ENCODE measurements around the gene WDFY3. TPM values are rescaled to one million over a fixed set of nuclear protein-coding genes. Genes with fewer than 3 reads are reported as not detected.

The WDFY3 gene
- total RNA-seq, 2 experiments from 2014 or later = 0.62 to 0.89 TPM

- Mint-ChIP-seq H3K36me3 (ENCODE audit: low read depth) (no peaks in the 10 kb centered on the region), H3K4me1 (peaks cover 5% of the 10 kb centered on the region), H3K27me3 (peaks cover 2% of the 10 kb centered on the region), H3K9me3 (no peaks in the 10 kb centered on the region), H3K4me3 (no peak overlapping the region), H3K27ac (no peak overlapping the region)
- ChIA-PET CTCF (no interaction called here), POLR2A (no interaction called here)
- no peak for DNase-seq
Observed at GRCh38 chr4:84722720-84723119, 243.8 kb downstream of the WDFY3 start.

- Mint-ChIP-seq H3K4me1 (no peaks in the 10 kb centered on the region), H3K27me3 (no peaks in the 10 kb centered on the region), H3K27ac (no peak overlapping the region), H3K4me3 (no peak overlapping the region), H3K9me3 (no peaks in the 10 kb centered on the region), H3K36me3 (ENCODE audit: low read depth) (no peaks in the 10 kb centered on the region)
- ChIA-PET POLR2A (no interaction called here), CTCF (no interaction called here)
- DNase-seq = no peak
Observed at GRCh38 chr4:84719115-84719514, 247.4 kb downstream of the WDFY3 start.

- ChIA-PET CTCF (no interaction called here), POLR2A (no interaction called here)
- H3K9me3 Mint-ChIP-seq = no peaks in the 10 kb centered on the region
- no peaks in the 10 kb centered on the region for H3K4me1 Mint-ChIP-seq
- H3K36me3 Mint-ChIP-seq (ENCODE audit: low read depth) = no peaks in the 10 kb centered on the region
- H3K27ac Mint-ChIP-seq = no peak overlapping the region
- DNase-seq = no peak
- no peak overlapping the region for H3K4me3 Mint-ChIP-seq
- no peaks in the 10 kb centered on the region for H3K27me3 Mint-ChIP-seq
Observed at GRCh38 chr4:84718699-84719098, 247.8 kb downstream of the WDFY3 start.

- POLR2A ChIA-PET = no interaction called here
Observed at GRCh38 chr4:84710548-84710947, 255.9 kb downstream of the WDFY3 start.

GRCh38 chr4:84708406-84709135 is 257.9 kb downstream of the WDFY3 start:
- H3K27ac Mint-ChIP-seq = no peak overlapping the region
- ChIA-PET POLR2A (no interaction called here), CTCF (no interaction called here)
- H3K4me3 Mint-ChIP-seq = no peak overlapping the region
- no peak for DNase-seq
- H3K36me3 Mint-ChIP-seq (ENCODE audit: low read depth) = no peaks in the 10 kb centered on the region
- no peaks in the 10 kb centered on the region for H3K4me1 Mint-ChIP-seq
- H3K9me3 Mint-ChIP-seq = no peaks in the 10 kb centered on the region
- peaks cover 5% of the 10 kb centered on the region for H3K27me3 Mint-ChIP-seq

More at GRCh38 chr4:84710548-84710947, 255.9 kb downstream of the WDFY3 start:
- H3K9me3 Mint-ChIP-seq = no peaks in the 10 kb centered on the region
- H3K27me3 Mint-ChIP-seq = peaks cover 5% of the 10 kb centered on the region
- DNase-seq = no peak
- H3K4me1 Mint-ChIP-seq = no peaks in the 10 kb centered on the region
- CTCF ChIA-PET = no interaction called here
- H3K36me3 Mint-ChIP-seq (ENCODE audit: low read depth) = no peaks in the 10 kb centered on the region
- no peak overlapping the region for H3K4me3 Mint-ChIP-seq
- H3K27ac Mint-ChIP-seq = no peak overlapping the region

- ChIA-PET CTCF (no interaction called here), POLR2A (no interaction called here)
- H3K27me3 Mint-ChIP-seq = peaks cover 5% of the 10 kb centered on the region
- no peaks in the 10 kb centered on the region for H3K9me3 Mint-ChIP-seq
- no peaks in the 10 kb centered on the region for H3K36me3 Mint-ChIP-seq (ENCODE audit: low read depth)
- peaks cover 2% of the 10 kb centered on the region for H3K4me1 Mint-ChIP-seq
- no peak overlapping the region for H3K4me3 Mint-ChIP-seq
- no peak for DNase-seq
- H3K27ac Mint-ChIP-seq = no peak overlapping the region
Observed at GRCh38 chr4:84706286-84706685, 260.2 kb downstream of the WDFY3 start.

DNA sequence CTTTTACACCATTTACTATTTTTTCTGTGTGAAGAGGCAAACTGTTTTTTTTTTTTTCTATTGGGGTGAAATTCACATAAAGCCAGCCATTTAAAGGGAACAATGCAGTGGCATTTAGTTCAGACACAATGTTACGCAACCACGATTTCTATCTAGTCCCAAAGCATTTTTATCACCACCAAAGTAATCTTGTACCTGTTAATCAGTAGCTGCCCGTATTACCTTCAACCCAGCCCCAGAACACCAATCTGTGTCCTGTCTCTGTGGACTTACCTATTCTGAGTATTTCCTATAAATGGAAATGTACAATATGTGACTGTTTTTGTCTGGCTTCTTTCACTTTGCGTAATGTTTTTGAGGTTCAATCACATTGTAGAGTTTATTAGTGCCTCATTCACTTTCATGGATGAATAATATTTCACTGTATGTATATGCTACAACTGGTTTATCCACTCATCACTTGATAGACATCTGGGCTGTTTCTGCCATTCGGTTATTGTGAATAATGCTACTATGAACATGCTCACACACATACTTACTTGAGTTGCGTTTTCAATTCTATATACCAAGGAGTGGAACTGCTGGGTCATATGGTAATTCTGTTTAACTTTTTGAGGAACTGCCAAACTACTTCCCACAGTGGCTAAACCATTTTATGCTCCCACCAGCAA is 267.4 kb downstream of the WDFY3 start:
- ChIA-PET CTCF (no interaction called here), POLR2A (no interaction called here)
- Mint-ChIP-seq H3K27me3 (peaks cover 2% of the 10 kb centered on the region), H3K9me3 (no peaks in the 10 kb centered on the region), H3K36me3 (ENCODE audit: low read depth) (no peaks in the 10 kb centered on the region), H3K27ac (no peak overlapping the region), H3K4me1 (peaks cover 2% of the 10 kb centered on the region), H3K4me3 (no peak overlapping the region)
- DNase-seq = no peak

DNA sequence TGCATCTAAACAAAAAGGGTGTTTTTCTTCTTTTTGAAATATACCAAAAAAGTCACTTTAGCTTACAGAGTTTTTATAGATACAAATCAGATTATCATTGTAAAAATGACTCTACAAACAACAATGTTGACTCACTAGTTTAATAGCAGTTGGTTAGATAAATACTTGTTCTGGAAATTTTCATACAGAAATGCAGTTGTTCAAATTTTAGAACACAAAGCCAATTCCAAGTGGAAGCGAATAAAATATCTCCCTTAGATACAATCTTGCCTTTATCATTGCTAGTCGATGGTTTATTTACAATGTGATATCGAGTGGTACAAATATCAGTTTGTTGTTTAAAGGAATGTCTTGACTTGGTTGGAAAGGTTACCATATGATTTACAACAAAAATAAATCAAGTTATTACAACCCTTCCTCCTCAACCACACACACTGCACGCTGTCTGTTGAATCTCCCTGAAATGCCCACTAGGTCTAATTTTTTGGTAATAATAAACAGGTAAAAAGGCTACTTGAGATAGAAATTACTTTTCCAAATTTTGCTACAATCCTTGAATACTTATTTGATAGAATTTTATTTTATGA is 268.8 kb downstream of the WDFY3 start:
- Mint-ChIP-seq H3K27me3 (peaks cover 2% of the 10 kb centered on the region), H3K4me1 (peaks cover 2% of the 10 kb centered on the region), H3K4me3 (no peak overlapping the region), H3K27ac (no peak overlapping the region), H3K36me3 (ENCODE audit: low read depth) (no peaks in the 10 kb centered on the region), H3K9me3 (no peaks in the 10 kb centered on the region)
- ChIA-PET CTCF (no interaction called here), POLR2A (no interaction called here)
- no peak for DNase-seq

GRCh38 chr4:84697159-84697558 is 269.3 kb downstream of the WDFY3 start:
- peaks cover 2% of the 10 kb centered on the region for H3K27me3 Mint-ChIP-seq

GRCh38 chr4:84691800-84692199 is 274.7 kb downstream of the WDFY3 start:
- H3K4me1 Mint-ChIP-seq = peaks cover 7% of the 10 kb centered on the region
- CTCF ChIA-PET = no interaction called here
- H3K27me3 Mint-ChIP-seq = peaks cover 2% of the 10 kb centered on the region
- no peak for DNase-seq
- H3K9me3 Mint-ChIP-seq = no peaks in the 10 kb centered on the region
- H3K27ac Mint-ChIP-seq = no peak overlapping the region
- POLR2A ChIA-PET = no interaction called here
- no peaks in the 10 kb centered on the region for H3K36me3 Mint-ChIP-seq (ENCODE audit: low read depth)
- H3K4me3 Mint-ChIP-seq = no peak overlapping the region

More at GRCh38 chr4:84697159-84697558, 269.3 kb downstream of the WDFY3 start:
- Mint-ChIP-seq H3K36me3 (ENCODE audit: low read depth) (no peaks in the 10 kb centered on the region), H3K9me3 (no peaks in the 10 kb centered on the region), H3K4me3 (no peak overlapping the region), H3K4me1 (peaks cover 2% of the 10 kb centered on the region), H3K27ac (no peak overlapping the region)
- ChIA-PET CTCF (no interaction called here), POLR2A (no interaction called here)
- DNase-seq = no peak

GRCh38 chr4:84691170-84691691 is 275.3 kb downstream of the WDFY3 start:
- Mint-ChIP-seq H3K4me1 (peaks cover 7% of the 10 kb centered on the region), H3K27ac (peak overlapping the region; percentile 64), H3K27me3 (peaks cover 2% of the 10 kb centered on the region), H3K36me3 (ENCODE audit: low read depth) (no peaks in the 10 kb centered on the region), H3K4me3 (no peak overlapping the region), H3K9me3 (no peaks in the 10 kb centered on the region)
- no peak for DNase-seq
- POLR2A ChIA-PET = no interaction called here
- CTCF ChIA-PET = no interaction called here

DNA sequence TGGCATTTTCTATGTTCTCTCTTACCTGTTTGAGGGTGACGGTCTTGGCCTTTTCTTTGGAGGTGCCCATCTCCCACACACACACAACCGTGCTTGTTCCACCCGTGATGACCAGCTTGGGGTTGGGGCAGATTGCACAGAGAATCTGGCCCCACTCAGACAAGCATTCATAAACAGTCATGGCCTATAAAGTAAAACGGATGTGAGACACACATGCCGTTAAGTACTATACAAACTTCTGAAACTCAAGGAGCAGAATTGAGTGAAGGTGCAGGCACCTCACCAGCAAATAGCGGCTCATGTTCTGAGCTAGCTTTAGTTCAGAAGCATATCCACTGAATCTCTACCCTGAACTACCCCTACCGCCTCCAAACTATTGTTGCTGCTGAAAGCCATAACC is 276.0 kb downstream of the WDFY3 start:
- ChIA-PET POLR2A (no interaction called here), CTCF (no interaction called here)
- Mint-ChIP-seq H3K4me1 (peaks cover 7% of the 10 kb centered on the region), H3K4me3 (no peak overlapping the region), H3K36me3 (ENCODE audit: low read depth) (no peaks in the 10 kb centered on the region), H3K27ac (no peak overlapping the region), H3K9me3 (no peaks in the 10 kb centered on the region), H3K27me3 (peaks cover 2% of the 10 kb centered on the region)
- no peak for DNase-seq

GRCh38 chr4:84689197-84689596 is 277.3 kb downstream of the WDFY3 start:
- H3K36me3 Mint-ChIP-seq (ENCODE audit: low read depth) = no peaks in the 10 kb centered on the region
- H3K27ac Mint-ChIP-seq = no peak overlapping the region
- DNase-seq = no peak
- H3K9me3 Mint-ChIP-seq = no peaks in the 10 kb centered on the region
- H3K4me1 Mint-ChIP-seq = peaks cover 15% of the 10 kb centered on the region
- peaks cover 2% of the 10 kb centered on the region for H3K27me3 Mint-ChIP-seq
- POLR2A ChIA-PET = no interaction called here
- CTCF ChIA-PET = no interaction called here
- H3K4me3 Mint-ChIP-seq = no peak overlapping the region
